Duodenal mucosa (tissue), 2 donors: Measurements from ENCODE around the gene KIF4B.
"Not testable (repeated sequence)": the region's sequence is repeated elsewhere in the genome, so short reads cannot be mapped to it uniquely, and the experiment has no call there.

Experiments used
- H3K27ac ChIP-seq: one replicate; pipeline ENCODE4 v1.7.0; 2013; ENCODE audit warnings: low read depth, low read length
- H3K27me3 ChIP-seq, 2 donors: one replicate each; pipeline ENCODE4 v1.7.0; 2013; ENCODE audit warnings: low read length in 2 of 2, control low read depth in 1 of 2; ENCODE audit not compliant: insufficient read depth in 2 of 2, control insufficient read depth in 1 of 2
- H3K36me3 ChIP-seq, 2 donors: one replicate each; pipeline ENCODE4 v1.7.0; 2013; ENCODE audit warnings: low read length in 2 of 2, control low read depth in 1 of 2; ENCODE audit not compliant: insufficient read depth in 2 of 2, control insufficient read depth in 1 of 2
- H3K4me1 ChIP-seq, 2 donors: one replicate each; pipeline ENCODE4 v1.7.0; 2013; ENCODE audit warnings: low read length in 2 of 2, control low read depth in 1 of 2; ENCODE audit not compliant: insufficient read depth in 2 of 2, control insufficient read depth in 1 of 2
- H3K4me3 ChIP-seq, 2 donors: one replicate each; pipeline ENCODE4 v1.7.0; 2013; ENCODE audit warnings: low read length in 2 of 2, low read depth in 1 of 2
- H3K9ac ChIP-seq, 2 donors: one replicate each; pipeline ENCODE4 v1.7.0; 2013; ENCODE audit warnings: low read length in 2 of 2, low read depth in 1 of 2
- H3K9me3 ChIP-seq, 2 donors: one replicate each; pipeline ENCODE4 v1.7.0; 2013; ENCODE audit warnings: low read length in 2 of 2, control low read depth in 1 of 2; ENCODE audit not compliant: control insufficient read depth in 1 of 2

KIF4B gene

GRCh38 chr5:155013526-155013925, at the start of gene KIF4B:
Gene KIF4B (plus strand): TSS chr5:155013755. CDS start chr5:155013860, 105 bp downstream.
- no peak within 1 kb of the TSS for H3K9ac ChIP-seq
- no peak within 1 kb of the TSS for H3K4me3 ChIP-seq
- H3K27me3 ChIP-seq = no peaks in the 10 kb centered on the region
- no peaks in the 10 kb centered on the region for H3K9me3 ChIP-seq
- H3K27ac ChIP-seq = no peak within 1 kb of the TSS
- no peaks in the 10 kb centered on the region for H3K4me1 ChIP-seq
- H3K36me3 ChIP-seq = no peaks in the 10 kb centered on the region

- Histone ChIP-seq H3K9ac (no peak overlapping the region), H3K4me1 (no peaks in the 10 kb centered on the region), H3K4me3 (no peak overlapping the region), H3K9me3 (no peaks in the 10 kb centered on the region), H3K27ac (no peak overlapping the region), H3K36me3 (peaks cover 10 to 35% of the 10 kb centered on the region in 2 donors), H3K27me3 (no peaks in the 10 kb centered on the region)
Observed at GRCh38 chr5:154966081-154966841, 47.3 kb upstream of the KIF4B start.

- Histone ChIP-seq H3K4me3 (no peak overlapping the region), H3K27ac (no peak overlapping the region)
Observed at GRCh38 chr5:154966874-154967273, 46.7 kb upstream of the KIF4B start.

GRCh38 chr5:154967421-154968024, 46.0 kb upstream of the KIF4B start:
- no peaks in the 10 kb centered on the region for H3K4me1 ChIP-seq
- H3K36me3 ChIP-seq = peaks cover 10 to 25% of the 10 kb centered on the region in 2 donors
- no peak overlapping the region for H3K27ac ChIP-seq
- H3K9me3 ChIP-seq = no peaks in the 10 kb centered on the region
- no peak overlapping the region for H3K9ac ChIP-seq
- no peaks in the 10 kb centered on the region for H3K27me3 ChIP-seq
- H3K4me3 ChIP-seq = no peak overlapping the region

More at GRCh38 chr5:154966874-154967273, 46.7 kb upstream of the KIF4B start:
- Histone ChIP-seq H3K27me3 (no peaks in the 10 kb centered on the region), H3K4me1 (no peaks in the 10 kb centered on the region), H3K36me3 (peaks cover 10 to 29% of the 10 kb centered on the region in 2 donors), H3K9me3 (no peaks in the 10 kb centered on the region), H3K9ac (no peak overlapping the region)

- H3K9me3 ChIP-seq = no peaks in the 10 kb centered on the region
- no peak overlapping the region for H3K27ac ChIP-seq
- no peak overlapping the region for H3K9ac ChIP-seq
- H3K4me1 ChIP-seq = no peaks in the 10 kb centered on the region
- no peak overlapping the region for H3K4me3 ChIP-seq
- peaks cover 10 to 21% of the 10 kb centered on the region in 2 donors for H3K36me3 ChIP-seq
- no peaks in the 10 kb centered on the region for H3K27me3 ChIP-seq
Observed at GRCh38 chr5:154968953-154969352, 44.6 kb upstream of the KIF4B start.

- H3K27ac ChIP-seq = no peak overlapping the region
- H3K36me3 ChIP-seq = peaks cover 10 to 21% of the 10 kb centered on the region in 2 donors
- H3K27me3 ChIP-seq = no peaks in the 10 kb centered on the region
- H3K4me3 ChIP-seq = no peak overlapping the region
- H3K4me1 ChIP-seq = no peaks in the 10 kb centered on the region
- H3K9ac ChIP-seq = no peak overlapping the region
- H3K9me3 ChIP-seq = no peaks in the 10 kb centered on the region
Observed at GRCh38 chr5:154970759-154971158, 42.8 kb upstream of the KIF4B start.

- no peaks in the 10 kb centered on the region for H3K9me3 ChIP-seq
- H3K27ac ChIP-seq = no peak overlapping the region
- H3K9ac ChIP-seq = no peak overlapping the region
- no peaks in the 10 kb centered on the region for H3K27me3 ChIP-seq
- H3K4me3 ChIP-seq = no peak overlapping the region
- H3K36me3 ChIP-seq = peaks cover 6 to 19% of the 10 kb centered on the region in 2 donors
- no peaks in the 10 kb centered on the region for H3K4me1 ChIP-seq
Observed at GRCh38 chr5:154971501-154971900, 42.1 kb upstream of the KIF4B start.

- H3K4me3 ChIP-seq = no peak overlapping the region
- H3K36me3 ChIP-seq = peaks cover 2 to 14% of the 10 kb centered on the region in 2 donors
- H3K4me1 ChIP-seq = no peaks in the 10 kb centered on the region
- H3K27me3 ChIP-seq = no peaks in the 10 kb centered on the region
- no peak overlapping the region for H3K9ac ChIP-seq
- H3K9me3 ChIP-seq = no peaks in the 10 kb centered on the region
- H3K27ac ChIP-seq = no peak overlapping the region
Observed at GRCh38 chr5:154972476-154973080, 41.0 kb upstream of the KIF4B start.

- not testable (repeated sequence) for H3K4me3 ChIP-seq, H3K27me3 ChIP-seq, H3K27ac ChIP-seq, H3K9ac ChIP-seq, H3K9me3 ChIP-seq, H3K36me3 ChIP-seq, H3K4me1 ChIP-seq
Observed at GRCh38 chr5:154976082-154976481, 37.5 kb upstream of the KIF4B start.

GRCh38 chr5:154977409-154977808, 36.1 kb upstream of the KIF4B start:
- H3K9me3 ChIP-seq = no peaks in the 10 kb centered on the region
- H3K27me3 ChIP-seq = no peaks in the 10 kb centered on the region
- H3K27ac ChIP-seq = no peak overlapping the region

More at GRCh38 chr5:154977409-154977808, 36.1 kb upstream of the KIF4B start:
- H3K36me3 ChIP-seq = no peaks in the 10 kb centered on the region
- H3K4me1 ChIP-seq = no peaks in the 10 kb centered on the region
- H3K9ac ChIP-seq = no peak overlapping the region
- H3K4me3 ChIP-seq = no peak overlapping the region
